ENCODE data around the gene ARF4.

- TF ChIP-seq CTCF (IDR thresholded peaks at IDR 0.05) (no peak), EZH2 (IDR thresholded peaks at IDR 0.05) (no peak), EZH2phosphoT487 (IDR thresholded peaks at IDR 0.05) (no peak)
Measured at GRCh38 chr3:57570878-57571277, 26.3 kb downstream of the ARF4 start.

Data from neural progenitor cell (in vitro differentiated cells).